HG02943 (cell line): ENCODE data around the gene STRA6.

Source experiments
- ATAC-seq: cut with Tn5 transposase; IDR thresholded peaks from one replicate; pipeline ENCODE4 v1.9.1; 2021; ENCODE audit warnings: mild to moderate bottlenecking, low read depth, moderate library complexity; ENCODE audit not compliant: unreplicated experiment

Gene STRA6

GRCh38 chr15:74184582-74185091, 17.9 kb downstream of the STRA6 start:
- no peak for ATAC-seq

DNA sequence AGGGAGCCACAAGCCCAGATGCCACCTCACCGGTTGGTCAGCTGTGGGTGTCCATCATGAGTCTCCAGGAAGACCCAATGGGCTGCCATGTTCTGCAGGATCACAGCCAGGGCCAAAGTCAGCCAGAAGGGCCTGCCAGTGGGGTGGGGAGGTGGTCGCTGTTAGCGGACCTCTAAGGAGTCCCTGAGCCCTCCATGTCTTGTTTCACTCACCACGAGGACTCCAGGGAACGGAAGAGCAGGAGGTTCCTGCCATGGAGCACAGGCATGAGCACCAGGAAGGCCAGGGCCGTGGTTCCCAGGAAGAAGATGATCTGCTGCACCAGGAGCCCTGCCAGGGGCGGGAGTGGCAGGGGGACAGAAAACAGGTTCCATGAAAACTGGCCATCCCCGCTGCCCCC, 20.5 kb downstream of the STRA6 start:
- ATAC-seq, result no peak

GRCh38 chr15:74180881-74181602, 21.5 kb downstream of the STRA6 start:
- ATAC-seq, result no peak

GRCh38 chr15:74179983-74180880, 22.4 kb downstream of the STRA6 start:
- ATAC-seq, result no peak

DNA sequence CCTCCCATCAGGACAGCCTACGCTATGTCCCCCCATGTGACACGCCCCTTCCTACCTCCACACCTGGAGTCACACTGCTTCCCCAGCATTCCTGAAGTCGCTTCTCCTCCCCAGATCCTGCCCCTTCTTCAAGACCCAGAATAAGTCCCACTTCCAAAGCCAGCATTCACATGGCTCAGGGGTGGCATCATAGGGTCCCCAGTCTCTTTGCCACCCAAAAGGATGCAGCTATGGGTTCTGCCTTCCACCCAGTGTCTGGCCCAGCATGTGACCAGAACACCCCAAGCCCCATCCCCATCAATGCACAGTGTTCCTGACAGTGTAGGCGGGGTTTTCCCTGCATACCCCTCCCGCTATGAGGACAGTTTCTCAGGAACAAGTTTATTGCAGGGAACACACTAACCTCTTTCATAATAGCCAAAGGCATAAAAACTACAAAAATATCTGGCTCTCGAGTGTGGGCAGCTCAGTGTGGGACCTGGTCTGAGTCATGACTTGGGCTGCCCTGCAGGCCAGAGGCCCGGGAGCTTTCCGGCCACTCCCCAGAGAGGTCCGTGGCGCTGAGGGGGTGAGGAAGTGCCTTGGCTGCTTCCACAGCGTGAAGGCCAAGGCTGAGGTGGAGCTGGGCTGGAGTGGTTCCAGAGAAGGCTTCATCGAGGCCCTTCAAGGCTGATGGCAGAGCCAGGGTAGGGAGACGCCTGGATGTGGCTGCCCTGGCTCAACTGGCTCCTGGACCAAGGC, 23.3 kb downstream of the STRA6 start:
- ATAC-seq, result no peak

DNA sequence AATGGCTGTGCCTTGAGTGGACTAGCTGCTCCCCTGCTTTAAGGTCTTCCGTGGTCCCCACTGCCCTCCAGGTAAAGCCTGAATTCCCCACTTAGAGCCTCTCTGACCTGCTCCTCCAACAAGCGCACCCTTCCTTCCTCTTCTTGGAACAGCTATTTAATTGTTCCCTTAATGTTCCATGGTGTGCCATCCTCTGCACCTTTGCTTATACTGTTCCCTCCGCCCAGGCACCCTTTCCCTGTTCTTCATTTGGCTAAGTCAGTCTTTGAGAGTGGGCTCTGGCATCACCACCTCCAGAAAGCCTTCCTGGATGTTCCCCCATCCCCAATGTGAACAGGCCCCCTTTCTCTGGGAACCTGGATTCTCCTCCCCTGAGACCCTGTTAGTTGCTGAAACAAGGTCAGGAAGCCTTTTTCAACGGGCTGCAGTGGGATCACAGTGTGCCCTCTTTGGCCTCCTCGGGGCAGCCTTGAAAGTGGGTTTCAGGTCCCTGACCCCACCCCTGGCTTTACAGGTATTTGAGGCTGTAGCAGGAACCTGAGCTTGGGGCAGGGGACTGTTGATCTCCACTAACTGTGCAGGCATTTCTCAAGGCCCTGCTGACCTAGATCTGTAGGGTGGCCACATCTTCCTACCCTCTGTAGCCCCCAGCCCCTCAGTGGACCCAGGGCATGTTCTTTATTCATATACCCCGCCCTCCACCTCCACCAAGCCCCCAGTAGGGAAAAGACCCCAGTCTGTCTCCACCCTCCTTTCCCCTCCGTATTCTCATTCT, 24.1 kb downstream of the STRA6 start:
- no peak for ATAC-seq

- no peak for ATAC-seq
Measured at GRCh38 chr15:74176262-74177214, 26.0 kb downstream of the STRA6 start.

DNA sequence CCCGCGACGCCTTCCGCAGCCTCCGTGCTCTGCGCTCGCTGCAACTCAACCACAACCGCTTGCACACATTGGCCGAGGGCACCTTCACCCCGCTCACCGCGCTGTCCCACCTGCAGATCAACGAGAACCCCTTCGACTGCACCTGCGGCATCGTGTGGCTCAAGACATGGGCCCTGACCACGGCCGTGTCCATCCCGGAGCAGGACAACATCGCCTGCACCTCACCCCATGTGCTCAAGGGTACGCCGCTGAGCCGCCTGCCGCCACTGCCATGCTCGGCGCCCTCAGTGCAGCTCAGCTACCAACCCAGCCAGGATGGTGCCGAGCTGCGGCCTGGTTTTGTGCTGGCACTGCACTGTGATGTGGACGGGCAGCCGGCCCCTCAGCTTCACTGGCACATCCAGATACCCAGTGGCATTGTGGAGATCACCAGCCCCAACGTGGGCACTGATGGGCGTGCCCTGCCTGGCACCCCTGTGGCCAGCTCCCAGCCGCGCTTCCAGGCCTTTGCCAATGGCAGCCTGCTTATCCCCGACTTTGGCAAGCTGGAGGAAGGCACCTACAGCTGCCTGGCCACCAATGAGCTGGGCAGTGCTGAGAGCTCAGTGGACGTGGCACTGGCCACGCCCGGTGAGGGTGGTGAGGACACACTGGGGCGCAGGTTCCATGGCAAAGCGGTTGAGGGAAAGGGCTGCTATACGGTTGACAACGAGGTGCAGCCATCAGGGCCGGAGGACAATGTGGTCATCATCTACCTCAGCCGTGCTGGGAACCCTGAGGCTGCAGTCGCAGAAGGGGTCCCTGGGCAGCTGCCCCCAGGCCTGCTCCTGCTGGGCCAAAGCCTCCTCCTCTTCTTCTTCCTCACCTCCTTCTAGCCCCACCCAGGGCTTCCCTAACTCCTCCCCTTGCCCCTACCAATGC, 27.1 kb downstream of the STRA6 start:
- ATAC-seq, result no peak

DNA sequence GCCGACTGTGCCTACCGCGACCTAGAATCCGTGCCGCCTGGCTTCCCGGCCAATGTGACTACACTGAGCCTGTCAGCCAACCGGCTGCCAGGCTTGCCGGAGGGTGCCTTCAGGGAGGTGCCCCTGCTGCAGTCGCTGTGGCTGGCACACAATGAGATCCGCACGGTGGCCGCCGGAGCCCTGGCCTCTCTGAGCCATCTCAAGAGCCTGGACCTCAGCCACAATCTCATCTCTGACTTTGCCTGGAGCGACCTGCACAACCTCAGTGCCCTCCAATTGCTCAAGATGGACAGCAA, 27.7 kb downstream of the STRA6 start:
- ATAC-seq, result no peak

- ATAC-seq, result no peak
Measured at GRCh38 chr15:74174219-74174957, 28.2 kb downstream of the STRA6 start.

DNA sequence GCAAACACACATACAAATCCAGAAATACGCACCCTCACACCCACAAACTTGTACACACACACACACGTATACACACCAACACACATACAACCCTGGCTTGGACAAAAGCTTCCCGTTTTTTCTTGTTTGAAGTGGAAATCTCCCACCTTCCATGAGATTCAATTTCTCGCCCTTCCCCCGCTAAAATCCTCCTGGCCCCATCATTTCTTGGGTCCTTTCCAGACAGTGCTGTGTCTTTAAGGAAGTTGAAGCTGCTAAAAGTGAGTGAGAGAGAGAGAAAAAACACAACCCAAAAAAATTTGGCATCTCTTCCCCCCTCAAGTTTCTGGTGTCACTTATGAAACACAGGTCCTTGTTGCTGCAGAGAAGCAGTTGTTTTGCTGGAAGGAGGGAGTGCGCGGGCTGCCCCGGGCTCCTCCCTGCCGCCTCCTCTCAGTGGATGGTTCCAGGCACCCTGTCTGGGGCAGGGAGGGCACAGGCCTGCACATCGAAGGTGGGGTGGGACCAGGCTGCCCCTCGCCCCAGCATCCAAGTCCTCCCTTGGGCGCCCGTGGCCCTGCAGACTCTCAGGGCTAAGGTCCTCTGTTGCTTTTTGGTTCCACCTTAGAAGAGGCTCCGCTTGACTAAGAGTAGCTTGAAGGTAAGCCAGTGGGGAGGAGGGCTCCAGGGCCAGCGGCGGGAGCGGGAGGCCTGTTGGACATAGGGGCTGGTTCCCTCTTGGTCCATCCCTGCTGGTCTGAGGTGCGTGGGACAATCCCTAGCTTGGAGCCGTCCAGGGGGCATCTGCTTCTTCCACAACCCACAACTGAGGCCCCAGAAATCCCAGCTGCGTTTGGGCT, 29.0 kb downstream of the STRA6 start, which contains the start of gene ISLR:
Gene ISLR, plus strand, starts transcription at position 331 of the 839 bp plus-strand sequence. CDS start 1,149 bp downstream, outside the sequence.
- no peak for ATAC-seq

- no peak for ATAC-seq
Measured at GRCh38 chr15:74172701-74173379, 29.7 kb downstream of the STRA6 start.

DNA sequence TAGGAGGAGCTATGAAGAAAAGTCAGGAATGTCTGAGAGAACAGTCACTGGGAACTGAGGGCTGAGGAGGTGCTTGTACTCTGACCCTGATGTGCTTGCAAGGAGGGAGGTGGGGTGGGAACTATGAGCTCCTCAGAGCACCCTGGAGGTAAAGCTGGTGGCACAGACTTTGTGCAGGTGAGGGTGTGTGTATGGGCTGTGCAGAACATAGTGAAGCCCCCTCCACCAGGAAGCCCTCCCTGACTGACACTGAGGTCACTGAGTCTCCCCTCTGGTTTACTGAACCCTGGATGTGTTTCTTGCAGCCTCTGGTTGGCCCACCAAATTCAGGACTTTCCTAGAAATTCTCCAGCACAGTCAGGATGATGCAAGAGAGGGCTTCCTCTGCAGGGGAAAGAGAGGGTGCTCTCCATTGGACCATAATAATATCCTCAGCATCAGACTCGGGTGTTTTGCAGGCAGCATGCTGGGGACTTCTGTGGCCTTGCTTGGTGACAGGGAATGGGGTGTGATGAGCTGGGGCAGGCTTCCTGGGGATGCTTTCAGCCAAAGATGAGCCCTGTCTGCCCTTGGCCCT, 30.5 kb downstream of the STRA6 start:
- ATAC-seq, result no peak

- no peak for ATAC-seq
Measured at GRCh38 chr15:74170875-74171578, 31.6 kb downstream of the STRA6 start.
